ENCODE measurements around the gene EVX2.

Gene EVX2

DNA sequence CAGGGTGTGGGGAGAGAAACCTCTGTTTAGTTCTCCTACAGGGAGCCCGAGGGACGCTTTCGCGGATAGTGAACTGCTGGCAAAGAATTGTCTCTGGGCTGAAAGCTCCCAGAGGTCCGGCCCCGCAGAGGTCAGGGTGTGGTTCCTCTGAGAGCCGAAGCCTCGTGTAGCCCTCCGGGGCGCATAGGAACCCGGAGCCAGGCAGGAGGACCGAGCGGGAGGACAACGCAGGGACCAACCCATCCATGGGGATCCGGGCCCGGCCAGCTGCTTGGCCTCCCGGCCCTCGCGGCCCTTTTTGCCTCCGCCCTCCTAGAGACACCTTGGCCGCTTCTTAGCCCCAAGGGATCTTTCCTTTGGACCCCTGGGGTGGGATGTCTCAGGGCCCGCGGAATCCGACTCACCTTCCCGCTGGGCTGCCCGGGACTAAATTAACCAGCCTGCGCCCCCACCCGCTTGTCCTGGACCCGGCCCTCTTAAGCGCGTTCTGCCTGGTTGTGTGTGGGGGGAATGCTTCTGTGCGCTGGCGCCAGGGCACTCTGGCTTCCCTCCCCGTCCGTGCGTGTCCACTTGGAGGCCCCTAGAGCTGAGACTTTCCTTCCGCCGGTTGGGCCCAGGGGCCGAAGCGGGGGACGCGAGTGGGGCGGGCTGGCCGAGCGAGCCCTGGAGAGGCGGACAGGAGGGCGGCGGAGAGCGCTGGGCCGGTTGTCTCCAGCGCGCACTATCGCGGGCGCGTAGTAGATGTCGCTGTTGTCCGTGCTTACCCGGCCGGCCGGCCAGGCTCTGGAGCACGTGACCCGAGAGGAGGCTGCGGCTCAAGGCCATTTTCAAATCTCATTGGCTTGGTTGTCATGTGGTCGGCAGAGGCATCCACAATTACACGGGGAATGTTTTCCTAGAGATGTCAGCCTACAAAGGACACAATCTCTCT lies 32.4 kb upstream of the EVX2 start, which contains the start of gene HOXD10:
Gene HOXD10, plus strand, starts transcription at position 896 of the 931 bp plus-strand sequence. CDS start 56 bp downstream, outside the sequence.
- no peak for DNase-seq (ENCODE audit: low read depth)
- TF ChIP-seq, protein P1, sequence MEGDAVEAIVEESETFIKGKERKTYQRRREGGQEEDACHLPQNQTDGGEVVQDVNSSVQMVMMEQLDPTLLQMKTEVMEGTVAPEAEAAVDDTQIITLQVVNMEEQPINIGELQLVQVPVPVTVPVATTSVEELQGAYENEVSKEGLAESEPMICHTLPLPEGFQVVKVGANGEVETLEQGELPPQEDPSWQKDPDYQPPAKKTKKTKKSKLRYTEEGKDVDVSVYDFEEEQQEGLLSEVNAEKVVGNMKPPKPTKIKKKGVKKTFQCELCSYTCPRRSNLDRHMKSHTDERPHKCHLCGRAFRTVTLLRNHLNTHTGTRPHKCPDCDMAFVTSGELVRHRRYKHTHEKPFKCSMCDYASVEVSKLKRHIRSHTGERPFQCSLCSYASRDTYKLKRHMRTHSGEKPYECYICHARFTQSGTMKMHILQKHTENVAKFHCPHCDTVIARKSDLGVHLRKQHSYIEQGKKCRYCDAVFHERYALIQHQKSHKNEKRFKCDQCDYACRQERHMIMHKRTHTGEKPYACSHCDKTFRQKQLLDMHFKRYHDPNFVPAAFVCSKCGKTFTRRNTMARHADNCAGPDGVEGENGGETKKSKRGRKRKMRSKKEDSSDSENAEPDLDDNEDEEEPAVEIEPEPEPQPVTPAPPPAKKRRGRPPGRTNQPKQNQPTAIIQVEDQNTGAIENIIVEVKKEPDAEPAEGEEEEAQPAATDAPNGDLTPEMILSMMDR (IDR thresholded peaks at IDR 0.05; ENCODE audit: insufficient read depth, low read depth, low read length, missing control alignments), result no peak
- H3K4me3 ChIP-seq (ENCODE audit: low read depth, low read length), result no peak within 1 kb of the TSS

DNA sequence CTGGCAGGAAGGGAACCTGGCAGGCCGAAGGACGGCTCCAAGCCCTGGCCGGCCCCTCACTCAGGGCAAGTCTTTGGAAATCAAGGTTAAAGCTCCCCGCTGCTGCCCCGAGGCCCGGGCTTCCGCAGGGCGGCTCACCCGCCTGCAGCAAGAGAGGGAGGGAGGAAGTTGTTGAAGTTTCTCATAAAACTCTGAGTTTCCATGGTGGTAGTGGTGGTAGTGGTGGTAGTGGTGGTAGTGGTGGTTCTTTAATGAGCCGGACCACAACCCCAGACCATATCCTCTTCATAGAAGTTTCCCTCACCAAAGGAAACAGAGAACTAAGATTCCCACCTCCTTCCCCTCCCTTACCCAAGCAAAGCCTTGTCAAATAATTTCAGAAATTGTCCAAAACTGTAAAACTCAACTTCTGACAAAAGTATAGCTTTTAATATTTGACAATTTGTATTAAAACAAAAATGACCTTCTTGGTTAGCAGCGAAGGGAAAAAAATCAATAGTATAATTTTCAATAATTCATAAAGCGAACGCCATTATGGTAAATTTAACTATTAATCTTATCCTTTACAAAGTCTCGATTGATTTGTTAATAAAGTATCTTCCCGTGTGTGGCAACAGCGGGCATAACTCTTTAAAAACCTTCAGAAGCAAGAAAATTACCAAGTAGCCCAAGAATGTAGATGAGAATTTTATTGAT lies 31.3 kb upstream of the EVX2 start:
- H3K4me3 ChIP-seq (ENCODE audit: low read depth, low read length), result no peak overlapping the region

DNA sequence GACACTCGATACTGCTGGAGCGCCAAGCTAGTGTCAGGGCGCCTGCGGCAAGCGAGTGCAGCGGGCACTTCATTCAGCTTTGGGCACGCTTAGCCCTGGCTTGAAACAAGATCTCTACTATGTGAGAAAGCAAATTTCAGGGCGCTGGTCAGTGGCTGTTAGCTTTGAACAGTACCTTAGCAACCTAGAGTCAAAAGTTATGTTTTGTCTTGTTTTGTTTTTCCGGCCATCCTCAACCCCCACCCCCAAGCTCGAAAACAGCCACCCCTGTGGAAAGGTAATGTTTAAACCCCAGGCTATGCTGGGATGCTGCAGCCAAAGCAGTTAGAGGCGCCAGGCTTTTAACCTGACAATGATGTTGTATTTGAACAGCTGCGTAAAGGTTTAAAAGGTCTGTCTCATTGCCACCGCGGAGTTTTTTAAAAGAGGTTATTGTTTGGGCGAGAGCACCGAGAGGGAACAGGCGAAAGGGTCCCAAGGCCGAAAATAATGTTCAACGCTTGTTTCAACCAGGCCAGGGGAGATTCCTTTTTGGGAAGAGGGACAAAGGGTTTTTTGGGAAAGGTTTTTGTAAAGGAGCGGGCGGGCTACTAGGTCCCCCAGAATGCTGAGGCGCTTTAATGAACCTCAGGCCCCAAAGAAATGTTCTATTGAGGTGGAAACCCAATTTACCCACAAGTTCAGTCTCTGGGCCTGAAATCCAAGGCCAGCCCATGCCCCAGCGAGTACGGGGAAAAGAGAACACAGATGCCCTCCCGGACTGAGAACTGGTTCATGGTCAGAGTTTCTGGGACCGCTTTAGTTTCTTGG lies 30.6 kb upstream of the EVX2 start:
- DNase-seq (ENCODE audit: low read depth), result no peak
- H3K4me3 ChIP-seq (ENCODE audit: low read depth, low read length), result no peak overlapping the region
- TF ChIP-seq, protein P1 (IDR thresholded peaks at IDR 0.05; ENCODE audit: insufficient read depth, low read depth, low read length, missing control alignments), result no peak

More for the DNA sequence above, 31.3 kb upstream of the EVX2 start:
- TF ChIP-seq, protein P1 (IDR thresholded peaks at IDR 0.05; ENCODE audit: insufficient read depth, low read depth, low read length, missing control alignments), result no peak
- no peak for DNase-seq (ENCODE audit: low read depth)

DNA sequence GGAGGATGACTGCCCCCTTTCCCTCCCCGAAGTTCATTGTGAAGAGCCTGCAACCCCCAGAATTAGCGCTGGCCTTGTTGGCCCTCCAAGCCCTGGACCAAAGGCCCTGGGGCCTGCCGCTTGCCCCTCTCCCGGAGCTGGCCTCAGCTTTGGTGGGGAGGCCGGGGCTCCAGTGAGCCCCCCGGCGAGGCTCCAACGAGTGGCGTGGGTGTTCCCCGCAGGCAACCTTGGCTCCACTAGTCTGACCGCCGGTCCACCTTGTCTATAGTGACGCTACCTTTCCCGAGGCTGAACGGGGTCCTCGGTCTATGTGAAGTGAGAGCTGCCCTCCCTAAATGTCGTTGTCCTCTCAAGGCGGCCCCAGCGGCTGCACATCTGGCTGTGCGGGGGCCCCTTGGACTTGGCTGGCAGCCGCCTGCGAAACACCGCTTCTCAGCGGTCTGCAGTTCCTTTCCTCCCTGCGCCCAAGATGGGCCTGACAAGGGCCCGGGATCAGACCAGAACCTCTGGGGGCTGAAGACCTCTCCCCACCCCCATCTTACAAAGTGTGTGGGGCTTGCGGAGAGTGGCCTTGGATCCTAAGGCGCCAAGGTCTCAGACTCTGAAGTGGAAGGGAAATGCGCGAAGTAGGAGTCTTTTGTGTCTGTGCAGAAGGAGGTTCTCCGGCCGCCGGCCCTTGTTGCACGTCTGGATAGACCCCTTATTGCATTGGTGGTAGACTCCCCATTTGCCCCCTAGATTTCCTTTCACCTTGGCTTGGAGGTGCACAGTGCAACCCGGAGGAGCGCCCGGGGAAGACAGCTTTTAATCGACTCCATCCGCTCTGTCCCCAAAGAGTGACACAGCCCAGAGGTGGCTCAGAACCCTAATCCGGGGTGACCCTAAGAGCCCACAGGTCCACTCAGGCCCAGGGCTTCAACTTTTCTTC lies 28.9 kb upstream of the EVX2 start:
- no peak for DNase-seq (ENCODE audit: low read depth)
- no peak overlapping the region for H3K4me3 ChIP-seq (ENCODE audit: low read depth, low read length)
- TF ChIP-seq, protein P1 (IDR thresholded peaks at IDR 0.05; ENCODE audit: insufficient read depth, low read depth, low read length, missing control alignments), result no peak

DNA sequence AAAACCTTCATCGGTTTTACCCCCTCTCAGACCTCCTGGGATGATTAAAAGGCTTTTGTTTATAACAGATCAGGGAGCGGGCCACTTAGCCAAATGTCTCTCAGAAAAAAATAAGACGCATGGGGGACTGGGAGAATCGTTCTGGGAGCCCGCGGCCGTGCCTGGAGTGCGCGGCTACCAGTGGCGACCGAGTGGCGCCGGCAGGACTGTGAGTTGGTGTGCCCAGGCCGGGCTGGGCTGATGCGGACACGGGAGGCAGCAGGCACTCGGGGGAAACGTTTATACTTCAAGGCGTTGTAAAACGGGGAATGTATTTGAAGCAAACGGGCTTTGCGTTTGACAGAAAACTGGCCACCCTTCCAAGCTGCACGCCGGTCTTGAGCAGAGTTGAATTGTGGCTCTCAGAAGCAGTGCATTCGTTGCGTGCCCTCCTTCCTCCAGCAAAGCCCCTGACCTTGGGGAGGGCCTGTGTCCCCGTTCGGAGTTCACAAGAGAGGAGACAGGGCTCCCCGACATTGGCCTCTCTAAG lies 28.1 kb upstream of the EVX2 start:
- no peak overlapping the region for H3K4me3 ChIP-seq (ENCODE audit: low read depth, low read length)
- TF ChIP-seq, protein P1 (IDR thresholded peaks at IDR 0.05; ENCODE audit: insufficient read depth, low read depth, low read length, missing control alignments), result no peak
- no peak for DNase-seq (ENCODE audit: low read depth)
